ENCODE data around the gene ANKRD33B. TPM values are rescaled to one million over a fixed set of nuclear protein-coding genes. Genes with fewer than 3 reads are reported as not detected.
A peak's percentile ranks its signal among the peaks of the same experiment; 100 is the strongest.

ANKRD33B gene
- total RNA-seq, 2 experiments from 2014 or later = 4.6 to 4.9 TPM

DNA sequence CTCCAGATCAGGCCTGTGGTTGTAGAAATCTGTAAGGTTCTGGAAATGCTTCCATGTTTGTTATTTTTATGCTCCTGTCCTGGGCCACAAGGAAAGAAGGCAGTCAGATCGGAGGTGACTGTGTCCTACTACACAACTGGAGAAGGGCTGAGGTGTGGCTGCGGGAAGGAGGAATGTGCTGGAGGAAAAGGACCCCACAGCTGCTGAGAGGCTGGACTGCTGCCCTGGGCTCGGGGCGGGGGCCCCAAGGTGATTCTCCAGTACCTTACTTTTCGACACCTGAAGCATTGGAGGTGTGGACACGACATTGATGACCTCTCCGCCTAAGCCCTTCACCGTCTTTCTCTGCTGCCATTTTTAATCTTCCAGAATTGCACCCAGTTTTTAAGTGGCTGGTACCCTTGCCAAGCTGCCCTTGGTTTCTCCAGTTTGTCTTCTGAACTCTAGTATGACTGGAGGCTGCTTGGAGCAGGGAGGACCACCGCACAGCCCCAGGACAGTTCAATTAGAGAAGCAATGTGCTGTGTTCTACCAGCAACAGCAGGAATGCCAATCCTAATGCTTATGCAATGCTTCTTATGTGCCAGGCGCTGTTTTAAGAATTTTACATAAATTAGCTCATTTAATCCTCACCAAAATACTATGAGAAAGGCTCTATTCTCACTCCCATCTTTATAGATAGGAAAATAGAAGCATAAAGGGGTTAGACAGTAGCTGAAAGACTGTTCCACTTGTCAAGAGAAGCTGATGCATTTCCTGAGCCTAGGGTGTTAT, 13.5 kb upstream of the ANKRD33B start:
- ChIA-PET CTCF (interaction anchor here (0.7 kb wide), 1 partner anchor 13 kb away, joined by 3 read pairs; no protein-coding TSS in a partner anchor), POLR2A (no interaction called here)

DNA sequence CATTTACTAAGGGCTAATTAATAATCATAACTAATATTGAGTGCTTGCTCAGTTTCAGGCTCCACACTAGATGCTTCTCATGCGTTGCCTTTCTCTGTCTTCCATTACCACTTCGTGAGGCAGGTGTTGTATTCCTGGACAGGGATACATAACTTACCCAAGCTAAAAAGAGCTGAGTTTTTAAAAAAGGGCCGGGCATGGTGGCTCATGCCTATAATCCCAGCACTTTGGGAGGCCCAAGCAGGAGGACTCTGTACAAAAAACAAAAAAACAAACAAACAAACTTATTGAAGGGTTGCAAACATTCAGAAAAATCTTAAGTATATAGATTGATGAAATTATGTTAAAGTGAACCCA, 12.1 kb upstream of the ANKRD33B start:
- DNase-seq = no peak
- Mint-ChIP-seq H3K27ac (no peak overlapping the region), H3K4me1 (peaks cover 9% of the 10 kb centered on the region), H3K36me3 (ENCODE audit: low read depth) (no peaks in the 10 kb centered on the region), H3K4me3 (no peak overlapping the region), H3K9me3 (ENCODE audit: low read depth) (peaks cover 2% of the 10 kb centered on the region), H3K27me3 (peaks cover 1% of the 10 kb centered on the region)
- ChIA-PET CTCF (interaction anchor here (1.0 kb wide), 1 partner anchor 28 kb away, joined by 3 read pairs; no protein-coding TSS in a partner anchor), POLR2A (no interaction called here)
- no peak for ATAC-seq
- intact Hi-C loops (cut with DNase I, micrococcal nuclease) = no loop called here

More for the DNA sequence above, 13.5 kb upstream of the ANKRD33B start:
- intact Hi-C loops (cut with DNase I, micrococcal nuclease) = no loop called here
- H3K36me3 Mint-ChIP-seq (ENCODE audit: low read depth) = no peaks in the 10 kb centered on the region
- no peak overlapping the region for H3K4me3 Mint-ChIP-seq
- H3K27me3 Mint-ChIP-seq = peaks cover 2% of the 10 kb centered on the region
- DNase-seq (no peak), ATAC-seq (no peak)
- peaks cover 2% of the 10 kb centered on the region for H3K9me3 Mint-ChIP-seq (ENCODE audit: low read depth)
- H3K4me1 Mint-ChIP-seq = peaks cover 9% of the 10 kb centered on the region
- H3K27ac Mint-ChIP-seq = no peak overlapping the region

DNA sequence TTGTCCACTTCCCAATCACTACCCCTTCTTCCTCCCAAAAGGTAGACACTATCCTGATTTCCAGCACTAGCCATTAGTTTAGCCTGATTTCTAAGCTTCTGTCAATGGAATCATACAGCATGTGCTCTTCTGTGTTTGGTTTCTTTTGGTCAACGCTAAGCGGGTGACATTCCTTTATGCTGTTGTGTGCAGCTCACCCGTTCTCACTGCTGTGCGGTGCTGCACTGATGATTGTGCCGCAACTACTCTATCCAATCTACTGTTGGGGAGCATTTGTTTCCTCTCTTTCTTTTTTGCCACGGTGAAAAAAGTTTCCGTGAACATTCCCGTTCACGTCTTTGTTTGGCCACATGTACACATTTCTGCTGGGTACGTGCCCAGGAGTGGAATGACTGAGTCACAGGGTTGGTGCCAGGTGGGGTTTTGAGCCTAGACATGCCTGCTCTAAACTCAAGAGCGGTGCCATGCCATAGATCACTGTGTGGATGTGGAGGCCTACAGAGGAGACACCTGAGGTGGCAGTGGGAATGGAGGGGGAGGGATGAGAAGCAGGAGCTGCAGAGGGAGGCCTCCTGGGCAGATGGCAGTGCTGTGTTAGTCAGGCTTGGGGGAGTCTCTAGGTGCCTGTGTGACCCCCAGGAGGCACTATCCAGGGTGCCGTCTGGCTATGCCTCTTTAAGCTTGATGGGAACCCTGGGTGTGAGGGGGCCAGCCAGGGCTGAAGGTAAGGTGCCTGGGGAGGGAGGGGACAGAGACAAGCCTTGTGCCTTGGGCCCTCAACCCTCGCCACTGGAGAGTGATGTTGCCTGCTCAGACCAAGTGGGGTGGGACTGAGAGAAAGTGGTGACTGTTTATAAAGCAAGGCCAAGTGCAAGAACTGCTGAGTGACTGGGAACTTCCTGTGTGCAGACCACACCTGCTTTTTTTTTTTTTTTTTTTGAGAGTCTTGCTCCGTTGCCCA, 11.4 kb upstream of the ANKRD33B start:
- ChIA-PET POLR2A (no interaction called here), CTCF (interaction anchor here (1.0 kb wide), 1 partner anchor 27 kb away, joined by 3 read pairs; no protein-coding TSS in a partner anchor)
- Mint-ChIP-seq H3K4me1 (peaks cover 7% of the 10 kb centered on the region), H3K36me3 (ENCODE audit: low read depth) (no peaks in the 10 kb centered on the region), H3K27me3 (peaks cover 4% of the 10 kb centered on the region), H3K27ac (peak overlapping the region; percentile 10), H3K9me3 (ENCODE audit: low read depth) (peaks cover 2% of the 10 kb centered on the region), H3K4me3 (no peak overlapping the region)
- DNase-seq (no peak), ATAC-seq (peak; percentile 58)
- intact Hi-C loops (cut with DNase I, micrococcal nuclease) = no loop called here

DNA sequence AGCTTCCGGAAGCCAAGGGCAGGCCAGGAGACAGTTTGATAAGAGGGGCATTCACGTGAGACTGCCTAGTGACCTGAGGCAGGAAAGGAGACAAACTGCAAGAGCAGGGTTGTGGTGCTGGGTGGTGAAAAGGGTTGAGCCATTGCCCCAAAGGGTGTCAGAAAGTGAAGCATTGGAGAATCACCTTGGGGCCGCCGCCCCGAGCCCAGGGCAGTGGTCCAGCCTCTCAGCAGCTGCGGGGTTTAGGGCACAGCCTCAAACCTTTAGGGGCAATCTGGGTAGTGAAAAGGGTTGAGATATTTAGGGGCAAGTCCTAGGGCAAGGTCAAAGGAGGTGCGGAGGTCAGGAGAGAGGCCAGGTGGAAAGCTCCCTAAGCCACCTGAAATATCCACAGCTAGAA, 10.4 kb upstream of the ANKRD33B start:
- POLR2A ChIA-PET = interaction anchor here (0.7 kb wide), 1 partner anchor 304 kb away, joined by 5 read pairs; the partner anchor contains the start of gene ATPSCKMT
- H3K27me3 Mint-ChIP-seq = peaks cover 4% of the 10 kb centered on the region
- peaks cover 6% of the 10 kb centered on the region for H3K4me1 Mint-ChIP-seq
- no peaks in the 10 kb centered on the region for H3K36me3 Mint-ChIP-seq (ENCODE audit: low read depth)
- H3K27ac Mint-ChIP-seq = no peak overlapping the region
- peaks cover 2% of the 10 kb centered on the region for H3K9me3 Mint-ChIP-seq (ENCODE audit: low read depth)
- ATAC-seq (no peak), DNase-seq (no peak)
- CTCF ChIA-PET = no interaction called here
- no peak overlapping the region for H3K4me3 Mint-ChIP-seq
- intact Hi-C loops (cut with DNase I, micrococcal nuclease) = no loop called here

DNA sequence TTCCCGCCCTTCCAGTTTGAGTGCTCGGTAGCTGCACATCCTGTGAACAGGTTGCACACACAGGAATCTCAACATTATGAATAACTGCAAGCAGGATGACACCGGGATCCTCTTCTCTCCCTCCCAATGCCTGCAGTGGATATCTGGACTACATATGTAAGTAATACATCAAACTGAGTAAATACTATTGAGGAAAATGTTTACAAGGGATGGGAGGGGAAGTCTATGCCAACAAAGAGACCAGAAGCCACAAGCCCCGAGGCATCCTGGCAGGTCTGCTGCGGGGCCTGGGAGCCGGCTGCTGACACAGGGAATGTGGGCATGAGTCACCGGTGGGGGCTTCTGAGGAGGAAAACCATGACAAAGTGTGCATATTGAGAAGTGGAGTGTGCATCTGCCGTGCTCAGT, 8.6 kb upstream of the ANKRD33B start:
- intact Hi-C loops (cut with DNase I, micrococcal nuclease) = no loop called here
- Mint-ChIP-seq H3K27me3 (peaks cover 7% of the 10 kb centered on the region), H3K4me1 (peaks cover 6% of the 10 kb centered on the region), H3K9me3 (ENCODE audit: low read depth) (no peaks in the 10 kb centered on the region), H3K4me3 (no peak overlapping the region), H3K27ac (no peak overlapping the region), H3K36me3 (ENCODE audit: low read depth) (no peaks in the 10 kb centered on the region)
- ChIA-PET POLR2A (no interaction called here), CTCF (no interaction called here)
- no peak for ATAC-seq
- no peak for DNase-seq

DNA sequence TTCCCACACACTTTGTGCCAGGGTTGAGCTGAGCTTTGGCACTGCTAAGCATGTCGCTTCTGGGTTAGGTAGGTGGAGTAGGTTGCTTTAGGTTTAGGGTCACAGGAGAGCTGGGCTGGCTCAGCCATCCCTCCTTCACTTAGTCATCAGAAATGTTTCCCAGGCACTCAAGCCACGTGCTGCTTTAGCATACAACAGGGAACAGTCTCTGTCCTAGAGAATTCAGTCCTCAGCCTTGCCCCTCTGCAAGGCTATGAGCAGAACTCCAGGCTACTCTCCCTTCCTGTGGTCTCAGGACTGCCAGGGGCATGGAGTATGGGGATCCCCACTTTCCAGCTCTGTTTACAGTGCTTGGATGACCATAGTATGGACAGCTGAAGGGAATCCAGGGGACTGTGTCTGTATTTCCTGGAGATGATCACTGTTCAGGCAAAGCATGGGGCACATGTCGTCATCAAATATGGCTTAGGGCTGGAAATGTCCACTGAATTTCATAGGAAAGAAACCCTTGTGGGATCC, 7.5 kb upstream of the ANKRD33B start:
- Mint-ChIP-seq H3K27ac (no peak overlapping the region), H3K4me3 (no peak overlapping the region), H3K27me3 (peaks cover 7% of the 10 kb centered on the region), H3K4me1 (peaks cover 6% of the 10 kb centered on the region), H3K36me3 (ENCODE audit: low read depth) (no peaks in the 10 kb centered on the region), H3K9me3 (ENCODE audit: low read depth) (no peaks in the 10 kb centered on the region)
- DNase-seq = no peak
- intact Hi-C loops (cut with DNase I, micrococcal nuclease) = no loop called here
- ATAC-seq = no peak
- ChIA-PET POLR2A (no interaction called here), CTCF (no interaction called here)

DNA sequence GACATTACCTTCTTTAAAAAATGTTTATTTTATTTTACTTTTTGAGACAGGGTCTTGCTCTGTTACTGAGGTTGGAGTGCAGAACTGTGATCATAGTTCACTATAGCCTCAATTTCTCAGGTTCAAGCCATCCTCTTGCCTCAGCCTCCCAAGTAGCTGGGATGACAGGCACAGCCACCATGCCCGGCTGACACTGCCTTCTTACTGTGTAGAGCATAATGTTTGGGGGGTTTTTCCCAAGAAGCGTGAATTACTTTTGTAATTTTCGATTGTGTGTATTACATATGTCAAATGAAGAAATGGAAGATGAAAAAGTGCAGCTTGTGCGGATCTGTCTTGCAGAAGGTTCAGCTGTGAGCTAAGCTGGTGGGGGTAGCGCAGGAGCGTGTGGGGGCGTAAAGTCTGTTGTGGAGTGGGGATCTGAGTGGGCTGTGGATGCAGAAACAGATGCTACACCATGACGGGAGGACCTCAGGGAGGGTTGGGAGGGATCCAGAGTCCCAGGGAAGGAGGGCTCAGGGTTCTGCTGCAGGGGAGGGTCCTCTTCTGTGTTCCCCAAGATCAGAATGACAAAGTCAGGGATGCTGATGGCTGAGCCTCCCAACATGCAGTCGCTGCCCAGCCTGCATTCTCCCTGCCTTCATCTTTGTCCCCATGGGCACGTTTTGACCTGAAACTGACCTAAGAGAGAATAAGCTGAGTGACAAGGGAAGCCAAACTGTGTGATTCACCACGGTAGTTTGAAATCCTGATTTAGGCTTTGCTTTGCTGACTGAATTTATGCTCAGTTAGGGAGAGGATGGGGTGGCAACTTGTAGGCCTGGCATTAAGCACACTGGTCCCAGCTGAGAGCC, 6.8 kb upstream of the ANKRD33B start:
- intact Hi-C loops (cut with DNase I, micrococcal nuclease) = no loop called here
- no peaks in the 10 kb centered on the region for H3K36me3 Mint-ChIP-seq (ENCODE audit: low read depth)
- no peak overlapping the region for H3K27ac Mint-ChIP-seq
- ATAC-seq (no peak), DNase-seq (no peak)
- POLR2A ChIA-PET = no interaction called here
- CTCF ChIA-PET = interaction anchor here (0.7 to 1.4 kb wide), 2 partner anchors 14 to 28 kb away, joined by 3 to 4 read pairs; no protein-coding TSS in a partner anchor
- H3K4me1 Mint-ChIP-seq = peaks cover 6% of the 10 kb centered on the region
- H3K9me3 Mint-ChIP-seq (ENCODE audit: low read depth) = no peaks in the 10 kb centered on the region
- H3K27me3 Mint-ChIP-seq = peaks cover 8% of the 10 kb centered on the region
- H3K4me3 Mint-ChIP-seq = no peak overlapping the region

DNA sequence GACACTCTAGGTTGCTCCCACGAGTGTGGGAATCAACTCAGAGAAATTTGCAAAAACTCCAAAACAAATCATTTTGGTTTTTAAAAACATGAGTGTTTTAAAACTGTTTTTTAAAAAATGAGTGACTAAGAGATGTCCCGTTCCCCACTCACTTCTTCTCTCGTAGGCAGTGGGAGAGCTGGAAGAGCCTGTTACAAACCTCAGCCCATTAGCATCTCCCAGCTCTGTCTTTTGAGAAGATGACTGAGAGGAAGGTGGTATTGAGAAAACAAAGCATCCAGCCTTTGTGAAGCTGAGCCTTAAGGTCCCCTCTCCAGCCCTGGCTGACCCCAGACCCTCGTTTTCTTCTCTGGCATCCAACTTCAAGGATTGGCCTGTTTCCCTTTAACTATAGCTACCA, 4.7 kb upstream of the ANKRD33B start:
- peaks cover 8% of the 10 kb centered on the region for H3K27me3 Mint-ChIP-seq
- H3K27ac Mint-ChIP-seq = no peak overlapping the region
- no peak overlapping the region for H3K4me3 Mint-ChIP-seq
- DNase-seq (no peak), ATAC-seq (no peak)
- no peaks in the 10 kb centered on the region for H3K9me3 Mint-ChIP-seq (ENCODE audit: low read depth)
- ChIA-PET POLR2A (no interaction called here), CTCF (interaction anchor here (0.7 to 1.0 kb wide), 2 partner anchors 20 to 66 kb away, joined by 3 to 4 read pairs; no protein-coding TSS in a partner anchor)
- intact Hi-C loops (cut with DNase I, micrococcal nuclease) = no loop called here
- no peaks in the 10 kb centered on the region for H3K36me3 Mint-ChIP-seq (ENCODE audit: low read depth)
- H3K4me1 Mint-ChIP-seq = peaks cover 3% of the 10 kb centered on the region

DNA sequence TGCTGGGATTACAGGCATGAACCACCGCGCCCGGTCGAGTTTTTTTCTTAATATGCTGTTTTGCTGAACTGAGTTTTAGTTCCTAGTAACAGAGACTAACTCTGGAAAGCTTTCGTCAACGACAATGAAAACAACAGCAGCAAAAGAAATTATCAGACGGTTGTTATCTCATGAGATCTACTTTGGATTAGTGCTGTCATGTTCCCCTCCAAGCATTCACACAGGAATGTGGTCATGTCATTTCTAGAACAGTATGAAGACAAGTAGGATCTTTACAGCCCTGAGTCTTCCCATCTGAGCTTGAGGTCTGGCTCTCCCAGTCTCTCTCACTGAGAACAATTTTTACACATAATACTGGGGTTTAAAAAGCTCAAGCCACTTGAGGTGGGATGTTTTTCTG, 4.0 kb upstream of the ANKRD33B start:
- intact Hi-C loops (cut with DNase I, micrococcal nuclease) = loop anchor here (5.0 to 10.0 kb wide), 3 partner anchors 37 to 205 kb away; partner anchors contain the start of gene MARCHF6 (in 1 of the 2)
- POLR2A ChIA-PET = no interaction called here
- CTCF ChIA-PET = interaction anchor here (0.7 to 1.0 kb wide), 3 partner anchors 20 to 67 kb away, joined by 3 to 4 read pairs (median 4); no protein-coding TSS in a partner anchor

DNA sequence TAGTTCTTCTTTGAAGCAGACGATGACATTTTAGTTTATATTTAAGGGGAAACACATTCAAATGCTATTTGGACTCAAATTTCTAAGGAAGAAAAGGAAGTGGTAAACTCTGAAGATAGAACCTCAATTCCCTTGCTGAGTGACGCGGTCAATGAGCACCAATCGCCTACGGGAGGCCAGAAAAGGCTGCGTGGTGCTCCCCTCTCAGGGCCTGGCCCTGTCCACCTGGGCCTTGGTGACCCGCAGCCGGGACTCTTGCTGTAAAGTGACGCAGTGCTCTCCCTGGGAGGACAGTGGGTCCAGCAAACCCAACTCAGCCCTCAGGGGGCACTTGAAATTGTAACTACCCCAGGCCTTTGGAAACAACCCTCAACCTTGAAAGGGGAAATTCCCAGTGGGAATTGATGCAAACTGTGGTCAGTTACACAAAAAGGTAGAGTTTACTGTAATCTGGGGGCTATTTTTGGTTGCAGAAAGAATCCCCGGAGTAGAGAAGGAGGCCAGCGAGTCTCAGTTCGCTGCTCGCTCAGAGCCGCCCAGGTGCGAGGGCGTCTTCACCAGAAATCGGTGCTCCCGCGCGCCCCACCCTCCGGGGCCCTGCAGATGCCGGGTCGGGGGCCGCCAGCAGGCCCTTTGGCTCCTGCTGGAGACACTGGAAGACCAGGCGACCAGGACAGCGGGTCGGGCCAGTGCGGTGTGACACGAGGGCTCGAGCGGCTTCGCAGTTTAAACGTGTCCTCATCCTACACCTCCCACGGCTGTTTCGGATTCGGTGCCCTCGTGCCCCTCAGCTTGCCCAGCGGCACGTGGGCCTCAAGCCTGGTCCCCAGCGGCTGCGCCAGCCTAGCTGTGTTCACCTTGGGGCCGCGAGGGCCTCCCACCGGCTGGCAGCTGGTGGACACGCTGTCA, 1.4 kb upstream of the ANKRD33B start:
- DNase-seq = no peak
- no peak for ATAC-seq
- Mint-ChIP-seq H3K36me3 (ENCODE audit: low read depth) (peaks cover 3% of the 10 kb centered on the region), H3K9me3 (ENCODE audit: low read depth) (no peaks in the 10 kb centered on the region), H3K27me3 (peaks cover 13% of the 10 kb centered on the region), H3K27ac (no peak overlapping the region), H3K4me1 (peaks cover 19% of the 10 kb centered on the region), H3K4me3 (peak overlapping the region; percentile 51)
- intact Hi-C loops (cut with DNase I, micrococcal nuclease) = loop anchor here (1.0 to 10.0 kb wide), 4 partner anchors 35 to 208 kb away; partner anchors contain the start of gene MARCHF6 (in 1 of the 2)
- ChIA-PET CTCF (interaction anchor here (0.7 to 0.8 kb wide), 2 partner anchors 313 to 622 kb away, joined by 3 to 4 read pairs; partner anchors contain the start of gene ATPSCKMT), POLR2A (no interaction called here)

More for the DNA sequence above, 4.0 kb upstream of the ANKRD33B start:
- DNase-seq = no peak
- Mint-ChIP-seq H3K27ac (no peak overlapping the region), H3K27me3 (peaks cover 9% of the 10 kb centered on the region), H3K4me1 (peaks cover 3% of the 10 kb centered on the region), H3K36me3 (ENCODE audit: low read depth) (no peaks in the 10 kb centered on the region), H3K4me3 (no peak overlapping the region), H3K9me3 (ENCODE audit: low read depth) (no peaks in the 10 kb centered on the region)
- no peak for ATAC-seq
